Myocyte (in vitro differentiated cells): ENCODE results near the gene GCA. TPM values are rescaled to one million over a fixed set of nuclear protein-coding genes. Genes with fewer than 3 reads are reported as not detected.

ENCODE experiments used
- DNase-seq: peaks from one replicate; pipeline ENCODE4 v3.0.0-alpha.2; 2012; ENCODE audit warnings: low read depth
- polyA plus RNA-seq: library from polyadenylated mRNA; unstranded; fragments of >200 nt; gene quantifications from one replicate; pipeline ENCODE4 v1.2.1, GENCODE V29; 2012; ENCODE audit warnings: missing spikeins
- total RNA-seq: library from RNA; depleted of rRNA; stranded (reverse); fragments of >200 nt; gene quantifications from 2 replicates; pipeline ENCODE4 v1.2.3, GENCODE V29; 2014

Gene GCA, protein sequence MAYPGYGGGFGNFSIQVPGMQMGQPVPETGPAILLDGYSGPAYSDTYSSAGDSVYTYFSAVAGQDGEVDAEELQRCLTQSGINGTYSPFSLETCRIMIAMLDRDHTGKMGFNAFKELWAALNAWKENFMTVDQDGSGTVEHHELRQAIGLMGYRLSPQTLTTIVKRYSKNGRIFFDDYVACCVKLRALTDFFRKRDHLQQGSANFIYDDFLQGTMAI
- 1.3 and 2.0 TPM in 2 replicates for total RNA-seq
- 0.62 TPM for polyA plus RNA-seq

DNA sequence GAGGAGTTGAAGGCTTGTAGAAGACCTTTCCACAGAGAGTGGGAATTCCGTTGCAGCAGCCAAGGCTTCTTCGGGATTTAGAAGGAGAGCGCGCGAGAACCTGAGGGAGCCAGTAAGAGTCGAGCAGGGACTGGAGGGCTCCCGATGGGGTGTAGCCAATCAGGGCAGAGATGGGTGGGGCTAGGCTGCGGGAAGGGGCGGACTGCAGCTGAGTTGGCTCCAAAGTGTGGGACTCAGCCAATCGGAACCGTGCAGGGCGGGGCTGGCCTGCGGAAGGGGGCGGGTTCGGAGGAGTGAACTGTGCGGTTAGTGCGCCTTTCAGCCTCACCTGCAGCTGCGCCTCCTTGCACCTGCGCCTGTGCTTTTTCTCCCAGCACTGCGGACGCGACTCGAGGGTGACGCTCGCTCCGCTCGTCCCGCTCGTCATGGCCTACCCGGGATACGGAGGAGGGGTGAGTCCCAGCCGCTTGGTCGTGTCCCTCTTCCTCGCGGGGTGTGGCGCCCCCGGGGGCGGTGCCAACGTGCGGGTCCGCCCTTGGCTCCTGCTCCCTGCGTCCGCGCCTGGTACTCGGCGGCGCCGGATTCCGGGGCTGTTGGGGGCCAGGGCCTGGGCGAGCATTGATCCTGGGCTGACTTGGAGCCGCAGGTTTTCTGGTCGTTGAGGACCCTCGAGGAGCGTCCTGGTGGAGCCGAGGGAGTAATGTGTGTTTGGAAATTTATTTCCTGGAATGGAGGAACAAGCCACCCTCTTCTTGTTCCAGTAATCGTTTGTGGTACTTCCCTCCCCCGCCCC is at the start of gene GCA:
Gene GCA, plus strand, starts transcription at position 309 of the 793 bp plus-strand sequence. Its CDS starts 117 bp downstream, at position 426.
- peak; percentile 85 for DNase-seq

DNA sequence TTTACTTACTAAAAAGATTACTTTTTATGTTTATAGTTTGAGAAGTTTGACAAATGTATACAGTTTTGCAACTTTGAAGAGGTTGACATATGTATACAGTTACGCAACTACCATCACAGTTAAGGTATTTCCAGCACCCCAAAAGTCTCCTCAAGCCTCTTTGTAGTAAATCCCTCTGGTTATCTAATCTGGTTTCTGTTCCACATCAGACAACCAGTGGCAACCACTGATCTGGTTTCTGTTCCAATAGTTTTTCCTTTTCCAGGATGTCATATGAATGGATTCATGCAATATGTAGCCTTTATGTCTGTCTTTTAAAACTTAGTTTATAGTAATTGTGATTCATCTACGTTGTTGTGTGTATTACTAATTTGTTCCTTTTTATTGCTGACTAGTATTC is 48.9 kb upstream of the GCA start:
- DNase-seq: no peak

DNA sequence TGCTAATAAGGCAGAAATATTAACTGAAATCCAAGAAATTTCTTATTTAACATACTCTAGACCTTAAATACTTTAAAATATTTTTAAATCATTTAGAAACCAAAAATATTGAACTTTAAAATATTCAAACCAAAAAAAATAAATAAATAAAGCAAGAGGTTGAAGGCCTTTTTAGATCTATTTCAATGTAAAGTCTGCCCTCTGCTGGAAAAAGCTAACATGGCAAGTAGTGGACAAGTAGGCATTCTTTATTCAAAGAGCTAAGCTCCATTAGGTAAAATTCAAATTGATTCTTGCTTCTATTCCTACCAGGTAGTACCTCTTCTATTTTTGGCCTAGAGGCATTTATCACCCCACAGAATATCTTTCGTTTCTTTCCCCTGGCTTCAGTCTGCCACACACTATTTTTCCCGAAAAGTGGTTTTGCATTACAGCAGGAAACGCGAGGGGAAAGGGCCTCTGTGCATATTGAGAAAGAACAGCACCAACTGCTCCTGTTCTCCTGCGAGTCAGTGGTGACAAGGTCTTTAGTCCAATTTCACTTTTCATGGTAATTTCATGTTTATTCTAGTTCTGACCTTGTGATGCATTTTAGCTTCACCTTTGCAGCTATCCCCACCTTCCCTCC is 45.9 kb upstream of the GCA start:
- DNase-seq: peak; percentile 85

DNA sequence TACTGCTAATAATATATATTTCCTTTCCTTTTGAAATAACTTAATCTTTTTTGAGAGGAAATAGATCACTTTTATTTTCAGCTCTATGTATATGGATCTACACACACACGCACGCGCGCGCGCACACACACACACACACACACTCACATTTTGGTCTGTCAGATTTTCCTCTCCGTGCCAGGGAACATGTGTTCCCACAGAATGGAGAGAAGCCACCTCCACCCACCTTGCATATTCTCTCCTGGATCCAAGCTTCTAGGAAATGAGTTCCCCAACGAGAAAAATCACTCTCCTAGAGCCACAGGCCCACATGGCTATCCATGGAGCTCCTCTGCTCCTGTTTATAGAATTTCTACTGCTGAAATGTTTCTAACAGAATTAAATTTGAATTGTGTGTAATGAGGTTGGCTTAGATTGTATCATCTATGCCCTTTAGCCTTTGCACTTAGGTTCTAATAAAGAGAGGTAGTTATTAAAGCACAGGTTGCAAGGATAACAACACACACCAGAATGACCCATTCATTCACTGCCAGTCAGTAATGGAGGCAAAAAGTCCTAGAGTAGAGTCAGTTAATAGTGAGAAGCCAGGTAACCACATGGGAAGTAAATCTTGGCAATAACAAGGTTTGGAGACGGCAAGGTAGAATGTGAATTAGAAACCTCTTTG is 45.1 kb upstream of the GCA start:
- no peak for DNase-seq

DNA sequence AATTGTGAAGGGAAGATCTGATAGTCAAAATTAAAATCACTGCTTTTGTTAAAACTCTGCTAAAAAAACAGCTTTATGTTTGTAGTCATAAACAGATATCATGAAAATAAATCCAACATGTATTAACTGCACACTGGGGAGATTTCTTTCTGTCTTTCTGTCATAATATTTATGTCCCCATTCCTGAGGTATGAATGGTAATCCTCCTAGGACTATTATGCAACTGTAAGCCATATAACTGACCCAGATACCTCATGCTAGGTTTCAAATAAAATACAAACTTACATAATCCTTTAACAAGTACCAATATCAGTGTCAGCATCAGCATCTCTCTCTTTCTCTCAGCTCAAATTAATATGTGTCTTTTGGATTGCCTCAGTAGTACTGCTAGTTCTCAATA is 43.7 kb upstream of the GCA start:
- DNase-seq: no peak

DNA sequence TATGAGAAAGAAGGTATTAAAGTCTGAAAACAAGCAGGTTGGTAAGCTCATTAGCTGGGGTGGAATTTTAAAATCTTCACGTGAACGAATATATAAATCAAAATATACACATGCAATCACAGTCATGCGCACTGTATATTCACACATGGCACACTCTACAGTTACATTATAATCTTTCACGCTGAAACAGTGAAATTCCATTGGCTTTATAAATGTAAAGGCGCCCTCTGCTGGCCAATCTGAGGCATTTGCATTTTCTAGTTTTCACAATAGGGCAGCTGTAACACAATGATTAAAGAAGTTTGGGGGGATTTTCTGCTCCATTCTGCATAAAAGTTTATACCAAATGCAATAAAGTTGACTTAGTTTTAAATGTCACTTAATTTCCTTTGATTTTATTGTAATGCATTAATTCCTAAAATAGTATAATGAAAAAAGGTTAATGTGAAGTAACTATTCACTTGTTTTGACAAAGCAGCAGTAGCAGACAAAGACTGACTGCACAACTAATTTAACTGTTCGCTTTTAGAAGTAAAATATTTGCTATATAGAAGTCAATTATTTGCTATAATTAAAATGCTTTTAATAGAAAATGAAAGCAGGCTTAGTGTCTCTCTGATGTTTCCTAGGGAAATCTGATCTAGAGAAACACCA is 42.7 kb upstream of the GCA start:
- DNase-seq: peak; percentile 67

DNA sequence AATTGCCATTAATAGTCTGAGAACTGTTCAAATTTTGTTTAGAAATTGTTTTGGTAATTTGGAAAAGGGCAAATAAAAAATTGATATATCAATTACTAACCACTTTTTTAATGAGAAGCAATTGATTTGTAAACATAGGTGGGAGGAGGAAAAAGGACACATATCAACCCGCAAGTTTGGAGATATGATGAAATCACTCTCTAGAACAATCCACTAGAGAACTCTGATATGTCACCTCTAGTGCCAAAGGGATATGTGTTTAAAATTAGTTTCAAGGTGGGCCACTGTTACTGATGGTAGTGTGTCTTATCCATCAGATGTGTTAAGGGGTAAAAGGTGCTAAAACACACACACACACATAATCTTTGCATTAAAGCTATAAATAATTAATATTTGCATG is 42.1 kb upstream of the GCA start:
- no peak for DNase-seq

DNA sequence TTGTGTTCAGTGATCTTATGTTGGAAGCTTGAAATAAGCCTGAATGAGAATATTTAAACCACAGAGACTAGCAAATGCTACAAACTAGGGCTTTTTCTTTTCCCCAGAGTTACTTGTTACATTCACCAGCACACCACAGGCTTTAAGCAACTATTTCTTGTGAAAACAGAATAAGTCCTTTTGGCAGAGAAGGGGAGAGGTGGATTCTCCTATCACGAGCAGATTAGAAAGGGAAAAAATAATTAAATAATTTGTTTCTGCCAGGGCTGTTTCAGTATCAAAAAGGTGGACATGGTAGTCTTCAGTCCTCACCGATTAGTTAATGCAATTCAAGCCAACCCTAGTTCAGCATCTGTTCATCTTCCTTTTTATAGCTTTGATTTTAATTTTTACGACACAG is 38.0 kb upstream of the GCA start:
- DNase-seq: no peak

DNA sequence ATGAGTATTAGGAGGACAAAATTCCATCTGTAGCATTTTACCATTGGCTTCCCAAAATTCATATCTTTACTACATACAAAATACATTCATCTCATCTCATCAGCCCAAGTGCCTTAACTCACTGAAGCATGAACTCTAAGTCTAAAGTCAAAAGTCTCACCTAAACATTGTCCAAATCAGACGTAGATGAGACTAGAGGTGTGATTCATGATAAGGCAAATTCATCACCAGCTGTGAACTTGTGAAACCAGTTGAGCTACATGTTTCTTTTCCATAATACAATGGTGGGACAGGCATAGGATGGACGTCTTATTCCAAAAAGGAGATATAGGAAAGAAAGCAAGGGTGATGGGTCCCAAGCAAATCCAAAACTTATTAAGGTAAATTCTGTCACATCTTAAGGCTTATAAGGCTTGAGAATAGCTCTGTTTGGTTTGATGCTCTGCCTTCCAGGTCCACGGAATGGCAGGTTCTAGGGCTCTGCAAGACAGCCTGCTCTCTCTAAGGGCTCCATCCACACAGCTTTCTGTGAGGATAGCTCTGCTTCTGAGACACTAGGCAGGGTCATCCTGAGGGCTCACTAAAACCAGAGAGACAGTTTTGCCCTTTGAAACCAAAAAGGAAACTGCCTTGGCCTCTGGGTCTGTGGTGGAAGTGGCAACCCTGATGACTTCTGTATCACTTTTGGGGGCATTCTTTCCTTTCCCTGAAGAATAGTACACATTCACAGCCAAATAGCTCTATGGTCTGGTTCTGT is 35.0 kb upstream of the GCA start:
- no peak for DNase-seq

DNA sequence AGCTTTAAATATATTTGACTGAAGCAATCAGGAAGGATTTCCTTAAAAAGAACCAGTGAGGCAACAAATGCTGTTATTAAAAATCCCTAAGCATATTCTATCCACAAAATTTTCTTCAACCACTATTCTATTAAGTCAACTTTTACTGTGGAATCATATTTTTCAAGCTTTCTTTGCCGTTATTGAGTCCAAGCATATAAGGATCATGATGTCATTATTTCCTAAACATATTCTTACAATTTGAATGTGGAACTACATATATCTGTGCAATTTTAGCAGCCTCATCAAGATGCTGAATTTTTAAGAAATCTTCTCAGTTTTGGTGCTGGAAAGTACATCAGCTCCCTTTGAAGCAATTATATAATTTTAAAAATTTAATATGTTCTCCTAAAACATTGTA is 31.1 kb upstream of the GCA start:
- no peak for DNase-seq

DNA sequence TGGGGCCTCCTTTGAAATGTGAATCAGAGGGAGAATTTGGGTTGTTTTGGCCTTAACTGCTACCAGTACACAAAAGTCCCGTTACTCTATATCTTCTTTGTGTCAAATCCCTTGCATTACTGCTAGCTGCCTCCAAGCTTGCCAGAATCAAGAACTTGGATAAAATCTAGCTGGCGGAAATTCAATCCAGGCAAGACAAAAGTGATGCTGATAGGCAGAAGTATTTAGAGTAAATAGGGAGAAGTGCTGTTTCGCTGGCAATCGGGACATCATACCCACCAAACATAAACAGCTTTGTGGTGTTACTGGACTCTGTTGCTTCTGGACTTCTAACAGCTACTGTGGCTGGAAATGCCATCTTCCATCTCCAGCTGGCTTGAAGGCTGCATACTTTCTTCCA is 28.0 kb upstream of the GCA start:
- no peak for DNase-seq

DNA sequence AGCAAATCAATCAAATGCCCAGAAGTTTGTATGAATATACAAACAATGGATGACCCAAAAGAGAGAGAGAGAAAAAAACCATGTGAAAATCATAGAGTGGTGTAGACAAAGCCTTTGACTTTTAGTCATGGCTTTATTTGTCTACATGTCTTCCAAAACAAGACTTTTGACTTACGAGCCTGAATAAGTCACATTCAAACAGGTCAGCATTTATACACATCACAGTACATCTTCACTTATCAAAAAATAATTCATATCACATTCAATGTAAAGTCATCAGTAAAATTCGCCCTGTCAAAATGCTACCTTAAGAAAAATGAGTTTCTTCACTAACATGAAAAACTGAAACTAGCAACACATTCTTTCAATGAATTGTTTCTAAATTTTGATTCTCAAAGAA is 27.3 kb upstream of the GCA start:
- DNase-seq: no peak

DNA sequence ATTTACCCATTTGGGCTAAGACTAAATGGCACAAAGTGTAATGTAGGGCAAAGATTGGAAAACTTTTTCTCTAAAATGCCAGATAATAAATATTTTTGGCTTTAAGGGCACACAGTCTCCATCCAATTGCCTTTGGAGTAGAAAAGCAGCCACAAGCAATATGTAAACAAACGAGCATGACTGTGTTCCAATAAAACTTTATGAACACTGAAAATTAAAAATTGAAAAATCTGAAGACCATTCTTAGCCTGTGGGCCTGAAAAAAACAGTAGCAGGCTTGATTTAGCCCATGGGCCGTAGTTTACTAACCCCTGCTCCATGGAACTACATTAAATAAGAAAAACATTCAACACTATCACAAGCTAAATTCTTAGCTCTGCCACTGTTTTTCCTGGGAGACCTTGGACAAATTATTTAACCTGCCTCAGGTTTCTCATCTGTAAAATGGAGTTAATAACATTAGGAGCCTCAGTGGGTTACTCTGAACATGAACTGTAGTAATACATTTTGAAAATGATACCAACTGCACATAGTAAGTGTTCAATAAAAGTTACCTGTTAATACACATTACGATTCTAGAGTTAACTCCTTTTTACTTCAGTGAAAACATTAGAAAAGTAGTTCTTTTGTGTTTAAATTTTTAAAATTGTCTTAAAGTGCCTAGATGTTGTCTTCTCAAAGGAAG is 26.7 kb upstream of the GCA start:
- no peak for DNase-seq

DNA sequence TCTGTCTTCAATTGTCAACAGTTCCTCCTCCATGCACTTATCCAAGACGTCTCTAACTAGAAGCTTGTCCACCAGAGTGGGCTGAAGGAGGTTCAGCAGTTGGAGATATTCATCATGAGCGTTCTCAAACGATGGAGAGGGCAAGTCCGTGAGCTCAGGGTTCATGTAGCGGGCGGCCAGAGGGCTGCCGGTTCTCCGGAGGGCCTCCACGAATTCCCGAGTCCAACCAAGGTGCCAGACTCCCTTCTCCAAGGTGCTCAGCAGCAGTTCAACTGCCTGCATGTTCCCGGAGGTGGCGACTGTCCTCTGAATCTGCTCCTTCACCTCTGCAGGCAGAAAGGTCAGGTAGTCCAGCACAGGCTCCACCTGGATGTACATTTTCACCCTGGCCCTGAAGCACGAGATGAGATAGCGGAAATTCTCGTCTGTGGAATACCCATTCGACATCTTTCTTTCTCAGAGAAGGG is 26.0 kb upstream of the GCA start:
- peak; percentile 36 for DNase-seq

DNA sequence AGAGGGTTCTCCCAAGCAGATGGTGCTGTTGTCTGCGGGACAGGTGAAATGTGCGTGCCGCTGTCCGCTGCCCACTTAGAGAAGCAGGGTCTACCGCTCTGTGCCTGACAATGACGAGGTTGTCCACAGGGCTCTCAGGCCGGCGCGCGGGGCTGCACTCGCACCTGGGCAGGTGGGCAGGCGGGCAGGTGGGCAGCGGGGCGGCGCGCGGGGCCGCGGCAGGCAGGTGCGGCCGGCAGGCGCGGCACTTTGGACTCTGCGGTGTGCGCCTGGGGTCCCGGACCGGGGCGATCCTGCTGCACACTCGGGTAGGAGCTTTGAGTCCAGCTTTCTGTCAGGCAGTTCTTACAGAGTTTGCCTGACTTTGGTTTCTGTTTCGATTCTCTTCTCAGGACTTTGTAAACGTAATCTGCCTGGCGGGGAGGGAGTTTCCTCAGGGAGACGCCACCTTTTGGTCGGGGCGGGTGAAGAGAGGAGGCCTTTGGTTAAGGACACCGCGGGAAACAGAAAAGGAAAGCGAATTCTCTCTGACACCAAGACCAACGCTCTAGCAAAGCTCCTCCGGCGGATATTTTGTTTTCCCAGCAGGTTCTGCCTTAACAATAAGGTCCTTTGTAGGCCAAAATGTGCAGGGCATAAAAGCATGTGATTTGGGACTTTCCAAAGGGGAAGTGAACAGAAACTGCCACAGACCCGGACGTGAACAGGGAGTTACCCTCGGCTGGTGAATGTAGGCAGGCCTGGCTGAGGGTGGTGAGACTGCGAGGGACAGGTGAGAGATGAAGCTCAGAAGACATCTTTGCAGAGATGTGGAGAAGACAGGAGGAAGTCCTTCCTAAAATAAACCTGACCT is 25.4 kb upstream of the GCA start, which contains the start of gene IFIH1:
Gene IFIH1, minus strand, starts transcription at position 357 of the 853 bp plus-strand sequence. CDS start 377 bp downstream, outside the sequence.
- DNase-seq: peak; percentile 90

DNA sequence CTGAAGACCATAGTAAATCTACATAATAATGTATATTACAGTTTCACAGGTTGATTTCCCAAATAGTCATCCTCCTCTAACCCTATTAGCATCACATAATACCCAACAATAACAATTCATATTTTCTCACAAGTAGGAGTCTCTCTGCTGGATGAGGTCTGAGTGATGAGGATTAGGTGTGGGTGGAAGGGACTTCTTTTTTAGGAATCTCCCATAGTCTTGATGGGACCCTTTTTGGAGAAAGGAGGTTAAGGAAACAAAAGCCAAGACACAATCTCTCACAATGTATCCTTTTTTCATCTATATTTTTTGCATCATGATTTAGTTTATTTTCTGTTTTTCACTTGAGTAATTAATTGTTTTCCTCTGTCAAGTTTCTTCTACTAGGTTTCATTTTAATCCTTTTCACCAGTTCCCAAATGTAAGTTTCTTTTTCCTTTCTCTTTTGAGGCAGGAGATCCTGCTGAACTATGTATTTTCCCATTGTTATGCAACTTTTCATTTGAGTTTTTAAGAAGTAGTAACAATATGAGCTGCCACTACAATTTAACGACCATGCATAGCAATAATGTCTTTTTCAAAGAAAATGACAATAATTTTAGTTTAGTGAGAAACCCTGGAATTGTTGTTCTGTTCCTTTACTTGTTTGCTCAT is 22.9 kb upstream of the GCA start:
- DNase-seq: no peak

DNA sequence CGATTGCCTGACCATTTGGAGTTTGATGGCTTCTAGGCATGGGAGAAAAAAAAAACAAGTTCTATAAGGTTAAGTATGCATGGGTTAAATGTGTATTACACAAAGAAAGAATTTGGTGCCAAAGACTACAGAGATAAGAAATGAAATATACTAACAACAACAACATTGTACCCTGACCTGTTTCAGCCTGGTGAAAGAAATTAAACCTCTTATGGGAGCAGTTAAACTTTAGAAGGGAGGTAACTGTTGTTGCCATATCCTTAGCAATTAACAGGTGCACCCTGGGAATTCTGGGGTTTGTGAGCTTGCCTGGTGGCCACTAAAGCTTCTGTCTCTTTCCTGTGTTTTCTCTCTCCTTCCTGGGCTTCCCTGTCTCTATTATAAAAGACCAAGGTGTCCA is 19.0 kb upstream of the GCA start:
- DNase-seq: no peak

DNA sequence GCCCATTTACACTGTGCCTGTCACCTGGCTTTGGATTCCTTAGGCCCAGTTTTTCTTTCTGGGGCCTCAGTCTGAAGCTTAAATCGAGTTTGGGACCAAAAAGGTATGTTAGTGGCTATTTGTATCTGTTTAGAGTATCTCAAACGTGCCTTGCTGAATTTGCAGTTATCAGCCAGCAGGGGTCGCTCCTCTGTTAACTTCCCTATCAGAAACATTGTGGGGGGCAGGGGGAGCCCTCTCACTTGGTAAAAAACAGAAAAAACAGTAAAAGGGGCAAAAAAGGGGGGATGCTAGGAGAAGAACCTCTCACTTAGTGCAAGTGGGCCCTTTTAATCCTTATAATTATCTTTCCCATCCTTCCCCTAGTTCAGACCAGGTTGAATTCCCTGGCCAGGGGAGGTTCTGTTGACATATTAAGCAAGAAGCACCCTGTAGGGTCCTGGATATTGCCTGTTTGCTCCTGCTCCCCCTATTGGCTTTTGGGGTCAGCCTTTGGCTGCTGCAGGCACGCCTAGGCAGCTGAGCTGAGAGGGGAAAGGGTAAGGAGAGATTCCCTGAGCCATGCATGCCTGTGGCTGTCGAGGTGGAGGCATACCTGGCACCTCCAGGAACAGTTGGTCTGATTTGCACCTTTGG is 16.7 kb upstream of the GCA start:
- no peak for DNase-seq
